HEK293 (cell line): ENCODE data around the gene NCR1.
"Not testable (repeated sequence)": the region's sequence is repeated elsewhere in the genome, so short reads cannot be mapped to it uniquely, and the experiment has no call there.

Experiments
- CTCF ChIA-PET: fragments of 350-600 bp; formaldehyde crosslinking; extraction: SDS; loops from one replicate; lab custom pipeline; 2021; ENCODE audit warnings: antibody characterized with exemption; lab: Yijun Ruan, JAX
- POLR2A ChIA-PET: fragments of 300-600 bp; formaldehyde crosslinking; extraction: SDS; loops from one replicate; lab custom pipeline; 2020; ENCODE audit warnings: antibody characterized with exemption, inconsistent platforms; lab: Yijun Ruan, JAX
- H3K27ac ChIP-seq: fragments of 200-500 bp; sonication (Bioruptor generic); 2 replicates; pipeline ENCODE4 v1.5.1; 2014; ENCODE audit warnings: low read depth, low read length, control low read depth, inconsistent platforms; ENCODE audit errors: extremely low read depth
- H3K36me3 ChIP-seq, 2 experiments: fragments of 200-500 bp in 1 of 2; sonication (Bioruptor generic) in 1 of 2; 1 replicate in 1 of 2; 2 replicates in 1 of 2; pipeline ENCODE4 v1.5.1; 2014 to 2017; ENCODE audit warnings: inconsistent platforms in 2 of 2, low read length in 2 of 2; ENCODE audit not compliant: control insufficient read depth in 2 of 2, insufficient read depth in 1 of 2
- H3K4me1 ChIP-seq: fragments of 200-500 bp; sonication (Bioruptor generic); 2 replicates; pipeline ENCODE4 v1.5.1; 2014; ENCODE audit warnings: mild to moderate bottlenecking, low read length, inconsistent platforms; ENCODE audit not compliant: control insufficient read depth, insufficient read depth
- H3K4me3 ChIP-seq: 2 replicates; pipeline ENCODE4 v1.5.1; 2011; ENCODE audit warnings: low read depth, mild to moderate bottlenecking, control low read depth, low read length, moderate library complexity
- H3K9me3 ChIP-seq: fragments of 200-500 bp; sonication (Bioruptor generic); 2 replicates; pipeline ENCODE4 v1.5.1; 2014; ENCODE audit warnings: low read depth, low read length, inconsistent platforms; ENCODE audit not compliant: control insufficient read depth, insufficient read depth
- AEBP2 ChIP-seq: fragments of 450-650 bp; formaldehyde crosslinking; IDR thresholded peaks from 2 replicates; pipeline ENCODE4 v1.5.1; 2016; ENCODE audit warnings: missing biosample characterization, missing genetic modification characterization, borderline replicate concordance
- BCL11B ChIP-seq: fragments of 450-650 bp; formaldehyde crosslinking; IDR thresholded peaks from 2 replicates; pipeline ENCODE4 v1.5.1; 2016; ENCODE audit warnings: low read depth, missing biosample characterization, missing genetic modification characterization
- GFI1B ChIP-seq: fragments of 450-650 bp; formaldehyde crosslinking; IDR thresholded peaks from 2 replicates; pipeline ENCODE4 v1.5.1; 2016; ENCODE audit warnings: missing biosample characterization, missing genetic modification characterization
- KLF1 ChIP-seq: fragments of 450-650 bp; formaldehyde crosslinking; IDR thresholded peaks from 2 replicates; pipeline ENCODE4 v1.5.1; 2016; ENCODE audit warnings: missing biosample characterization, missing genetic modification characterization
- PATZ1 ChIP-seq: fragments of 450-650 bp; formaldehyde crosslinking; IDR thresholded peaks from 2 replicates; pipeline ENCODE4 v1.5.1; 2016; ENCODE audit warnings: missing biosample characterization, missing genetic modification characterization
- PRDM1 ChIP-seq: fragments of 450-650 bp; formaldehyde crosslinking; IDR thresholded peaks from 2 replicates; pipeline ENCODE4; 2016; ENCODE audit warnings: missing biosample characterization, missing genetic modification characterization
- RBAK ChIP-seq: fragments of 450-650 bp; formaldehyde crosslinking; IDR thresholded peaks from 2 replicates; pipeline ENCODE4 v1.5.1; 2016; ENCODE audit warnings: missing biosample characterization, missing genetic modification characterization
- REST ChIP-seq: fragments of 450-650 bp; formaldehyde crosslinking; IDR thresholded peaks from 2 replicates; pipeline ENCODE4 v1.5.1; 2016; ENCODE audit warnings: missing biosample characterization, missing genetic modification characterization
- ZFP41 ChIP-seq: fragments of 450-650 bp; formaldehyde crosslinking; IDR thresholded peaks from 2 replicates; pipeline ENCODE4 v1.5.1; 2016; ENCODE audit warnings: missing biosample characterization, missing genetic modification characterization, borderline replicate concordance
- ZNF16 ChIP-seq: fragments of 450-650 bp; formaldehyde crosslinking; IDR thresholded peaks from 2 replicates; pipeline ENCODE4 v1.5.1; 2016; ENCODE audit warnings: low read depth, missing biosample characterization, missing genetic modification characterization
- ZNF184 ChIP-seq: fragments of 450-650 bp; IDR thresholded peaks from 2 replicates; pipeline ENCODE4 v1.5.1; 2018; ENCODE audit warnings: missing biosample characterization, mild to moderate bottlenecking, missing genetic modification characterization
- ZNF366 ChIP-seq: fragments of 450-650 bp; formaldehyde crosslinking; conservative IDR thresholded peaks from 2 replicates; pipeline ENCODE4 v1.5.1; 2016; ENCODE audit warnings: missing biosample characterization, missing genetic modification characterization
- ZNF513 ChIP-seq: fragments of 450-650 bp; IDR thresholded peaks from 2 replicates; pipeline ENCODE4 v1.5.1; 2018; ENCODE audit warnings: missing biosample characterization, missing genetic modification characterization
- ZNF530 ChIP-seq: fragments of 450-650 bp; formaldehyde crosslinking; IDR thresholded peaks from 2 replicates; pipeline ENCODE4 v1.5.1; 2016; ENCODE audit warnings: low read depth, missing biosample characterization, missing genetic modification characterization
- ZNF548 ChIP-seq: fragments of 450-650 bp; formaldehyde crosslinking; IDR thresholded peaks from 2 replicates; pipeline ENCODE4 v1.5.1; 2016; ENCODE audit warnings: missing biosample characterization, missing genetic modification characterization
- ZNF571 ChIP-seq: fragments of 450-650 bp; formaldehyde crosslinking; IDR thresholded peaks from 2 replicates; pipeline ENCODE4 v1.5.0; 2017; ENCODE audit warnings: missing biosample characterization, missing genetic modification characterization
- ZNF600 ChIP-seq: fragments of 450-650 bp; formaldehyde crosslinking; IDR thresholded peaks from 2 replicates; pipeline ENCODE4 v1.5.1; 2016; ENCODE audit warnings: missing biosample characterization, missing genetic modification characterization
- ZNF654 ChIP-seq: fragments of 450-650 bp; formaldehyde crosslinking; IDR thresholded peaks from 2 replicates; pipeline ENCODE4 v1.5.1; 2016; ENCODE audit warnings: low read depth, missing biosample characterization, missing genetic modification characterization
- ZNF837 ChIP-seq: fragments of 450-650 bp; formaldehyde crosslinking; IDR thresholded peaks from 2 replicates; pipeline ENCODE4 v1.5.1; 2016; ENCODE audit warnings: missing biosample characterization, missing genetic modification characterization

NCR1 gene

GRCh38 chr19:54949412-54949811, 43.5 kb downstream of the NCR1 start (continued):
- TF ChIP-seq REST (tag by site-specific recombination): no peak
- TF ChIP-seq PRDM1 (tag by site-specific recombination): no peak
- no peak for TF ChIP-seq KLF1
- no peak for TF ChIP-seq BCL11B (tag by site-specific recombination)
- TF ChIP-seq ZNF530 (tag by site-specific recombination): no peak
- TF ChIP-seq GFI1B (tag by site-specific recombination): no peak
- no peak for TF ChIP-seq ZNF548 (tag by site-specific recombination)
- TF ChIP-seq ZNF571: no peak

- CTCF ChIA-PET, H3K27ac ChIP-seq, POLR2A ChIA-PET, H3K4me3 ChIP-seq, H3K4me1 ChIP-seq, H3K36me3 ChIP-seq, H3K9me3 ChIP-seq: not testable (repeated sequence)
These were observed 44.6 kb downstream of the NCR1 start for GRCh38 chr19:54950580-54950979.

- ChIA-PET POLR2A (no interaction called here), CTCF (interaction anchor here (0.7 kb wide), 1 partner anchor 60 kb away, joined by 5 read pairs; no protein-coding TSS in a partner anchor)
- H3K9me3 ChIP-seq: no peaks in the 10 kb centered on the region
- no peaks in the 10 kb centered on the region for H3K36me3 ChIP-seq
- no peaks in the 10 kb centered on the region for H3K4me1 ChIP-seq
- H3K4me3 ChIP-seq: no peak overlapping the region
- TF ChIP-seq ZNF837 (tag by site-specific recombination): no peak
- no peak for TF ChIP-seq ZNF600 (tag by site-specific recombination)
- TF ChIP-seq RBAK: no peak
- no peak for TF ChIP-seq AEBP2 (tag by site-specific recombination)
- TF ChIP-seq ZNF654 (tag by site-specific recombination): no peak
- TF ChIP-seq ZNF513: no peak
- no peak for TF ChIP-seq ZNF366 (tag by site-specific recombination)
- TF ChIP-seq ZNF184 (tag by site-specific recombination): no peak
- no peak for TF ChIP-seq ZFP41
- no peak for TF ChIP-seq PATZ1
- TF ChIP-seq ZNF16 (tag by site-specific recombination): no peak
- H3K27ac ChIP-seq: no peak overlapping the region
These were observed 46.8 kb downstream of the NCR1 start for GRCh38 chr19:54952591-54953344.

- H3K4me3 ChIP-seq, H3K9me3 ChIP-seq, H3K4me1 ChIP-seq, POLR2A ChIA-PET, H3K36me3 ChIP-seq, H3K27ac ChIP-seq, CTCF ChIA-PET: not testable (repeated sequence)
These were observed 47.4 kb downstream of the NCR1 start for GRCh38 chr19:54953345-54953713.
